Karpas-422 (cell line): ENCODE results near the gene SLC5A5. TPM values are rescaled to one million over a fixed set of nuclear protein-coding genes. Genes with fewer than 3 reads are reported as not detected.

Experiments used
- DNase-seq: peaks from one replicate; pipeline ENCODE4 v3.0.0-alpha.2; 2015
- H2AFZ ChIP-seq: fragments of 200-600 bp; sonication (generic); 2 replicates; pipeline ENCODE4 v1.6.1; 2014; ENCODE audit warnings: antibody characterized with exemption, low read length, mixed read lengths
- H3K27ac ChIP-seq: fragments of 200-600 bp; sonication (generic); 2 replicates; pipeline ENCODE4 v1.5.1; 2014; ENCODE audit warnings: mild to moderate bottlenecking, low read length, moderate library complexity
- H3K27me3 ChIP-seq: fragments of 200-600 bp; sonication (generic); 2 replicates; pipeline ENCODE4 v1.6.1; 2014; ENCODE audit warnings: low read length, mixed read lengths
- H3K36me3 ChIP-seq: fragments of 200-600 bp; sonication (generic); 2 replicates; pipeline ENCODE4 v1.6.1; 2014; ENCODE audit warnings: low read length, mixed read lengths; ENCODE audit not compliant: insufficient read depth
- H3K4me1 ChIP-seq: fragments of 200-600 bp; sonication (generic); 2 replicates; pipeline ENCODE4 v1.6.1; 2014; ENCODE audit warnings: mild to moderate bottlenecking, low read length, mixed read lengths
- H3K4me2 ChIP-seq: fragments of 200-600 bp; sonication (generic); 2 replicates; pipeline ENCODE4 v1.6.1; 2014; ENCODE audit warnings: low read length, low read depth, mild to moderate bottlenecking; ENCODE audit not compliant: poor library complexity, severe bottlenecking
- H3K4me3 ChIP-seq: fragments of 200-600 bp; sonication (generic); 2 replicates; pipeline ENCODE4 v1.5.1; 2014; ENCODE audit warnings: mild to moderate bottlenecking, antibody characterized with exemption, low read length, mixed read lengths
- H3K79me2 ChIP-seq: fragments of 200-600 bp; sonication (generic); 2 replicates; pipeline ENCODE4 v1.6.1; 2014; ENCODE audit warnings: mild to moderate bottlenecking, low read length, mixed read lengths
- H3K9ac ChIP-seq: fragments of 200-600 bp; sonication (generic); 2 replicates; pipeline ENCODE4 v1.6.0; 2014; ENCODE audit warnings: low read length
- H3K9me2 ChIP-seq: fragments of 200-600 bp; sonication (generic), shearing (Covaris generic); replicated peaks from 2 replicates; pipeline ENCODE4 v1.6.0; 2014; ENCODE audit warnings: mild to moderate bottlenecking, low read length, moderate library complexity; ENCODE audit not compliant: insufficient read depth
- H3K9me3 ChIP-seq: fragments of 300-700, 200-600 bp; sonication (generic); 2 replicates; pipeline ENCODE4 v1.6.1; 2014; ENCODE audit warnings: low read length, mixed read lengths
- H4K20me1 ChIP-seq: fragments of 200-600 bp; sonication (generic); 2 replicates; pipeline ENCODE4 v1.6.1; 2014; ENCODE audit warnings: mild to moderate bottlenecking, antibody characterized with exemption, low read length, low read depth; ENCODE audit not compliant: insufficient read depth
- total RNA-seq: library from RNA; depleted of rRNA; stranded (reverse); fragments of >200 nt; shearing (Covaris generic); gene quantifications from 2 replicates; pipeline ENCODE4 v1.2.3, GENCODE V29; 2014; ENCODE audit warnings: low replicate concordance

SLC5A5 gene
- total RNA-seq, 1 experiment from 2014 or later: not detected

DNA sequence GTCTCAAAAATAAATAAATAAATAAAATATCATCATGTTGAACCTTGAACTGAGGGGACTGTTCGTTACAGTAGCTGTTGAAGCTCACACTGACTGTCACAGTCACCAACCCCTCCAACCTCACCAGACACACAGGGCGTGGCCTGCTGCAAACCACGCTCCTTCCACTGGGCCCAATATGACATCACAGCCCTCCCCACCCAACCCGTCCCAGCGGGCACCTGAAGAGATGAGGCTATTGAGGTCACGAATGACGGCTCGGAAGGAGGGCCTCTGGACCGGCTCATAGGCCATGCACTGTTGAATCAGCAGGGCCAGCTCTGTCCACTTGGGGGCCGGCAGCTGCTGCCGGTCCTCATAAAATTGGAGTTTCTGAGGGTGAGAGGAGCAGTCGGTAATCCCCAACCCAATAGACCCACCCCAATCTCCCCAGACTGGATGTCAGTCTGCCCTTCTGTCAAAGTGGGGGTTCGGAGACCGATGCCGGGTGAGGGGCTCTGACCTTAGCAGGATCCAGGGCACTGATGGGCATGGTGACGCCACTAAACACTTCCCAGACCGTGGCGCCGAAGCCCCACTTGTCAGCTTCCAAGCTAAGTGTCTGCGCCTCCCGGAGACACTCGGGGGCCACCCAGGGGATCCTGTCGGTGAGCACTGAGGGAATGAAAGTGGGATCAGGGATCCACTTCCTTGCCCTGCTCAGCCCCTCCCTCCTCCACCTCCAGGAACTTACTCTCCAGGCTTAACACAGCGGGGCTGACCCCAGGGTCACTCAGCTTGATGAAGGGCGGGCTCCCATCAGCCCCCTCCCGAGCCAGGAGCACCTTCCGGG, 37.2 kb upstream of the SLC5A5 start:
- no peak overlapping the region for H3K27ac ChIP-seq
- H2AFZ ChIP-seq: no peak overlapping the region

DNA sequence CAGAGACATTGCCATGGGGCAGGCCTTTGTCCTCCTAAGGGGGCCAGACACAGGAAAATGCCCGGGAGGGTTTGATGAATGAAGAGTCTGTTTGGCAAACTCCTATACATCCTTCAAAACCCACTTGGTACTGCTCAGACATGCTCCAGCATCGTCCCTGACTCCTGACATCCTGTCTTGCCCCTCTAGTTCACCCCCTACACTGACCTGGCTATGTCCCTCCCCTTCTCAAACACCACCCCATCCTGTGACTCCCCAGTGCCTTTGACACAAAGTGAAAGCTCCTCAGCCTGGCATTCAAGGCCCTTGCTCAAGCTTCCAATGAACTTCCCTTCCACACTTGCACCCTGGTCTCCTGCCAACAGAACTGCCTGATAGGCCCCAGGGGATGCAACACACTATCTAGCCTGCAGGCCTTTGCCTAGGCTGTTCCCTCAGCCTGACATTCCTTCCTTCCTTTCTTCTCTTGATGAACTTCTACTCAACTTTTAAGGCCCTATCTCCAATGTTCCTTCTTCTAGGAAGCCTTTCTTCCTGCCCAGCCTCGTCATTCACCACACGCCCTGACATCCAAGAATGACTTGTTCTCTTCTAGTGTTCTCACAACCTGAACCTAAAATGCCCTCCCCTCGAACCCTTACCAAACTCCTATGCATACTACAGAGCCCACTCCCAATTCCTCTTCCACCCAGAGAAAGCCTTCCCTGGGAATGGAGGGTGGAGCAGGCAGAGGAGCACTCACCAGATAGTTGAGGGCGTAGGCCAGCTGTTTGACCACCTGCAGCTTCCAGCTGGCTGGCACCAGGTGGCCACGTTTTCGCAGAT, 36.4 kb upstream of the SLC5A5 start:
- Histone ChIP-seq H2AFZ (no peak overlapping the region), H3K27me3 (no peaks in the 10 kb centered on the region), H3K36me3 (no peaks in the 10 kb centered on the region), H3K4me3 (no peak overlapping the region), H3K9me2 (no peaks in the 10 kb centered on the region), H3K4me1 (no peaks in the 10 kb centered on the region), H3K4me2 (no peak overlapping the region), H3K9me3 (no peaks in the 10 kb centered on the region), H3K9ac (no peak overlapping the region), H4K20me1 (no peaks in the 10 kb centered on the region), H3K27ac (no peak overlapping the region), H3K79me2 (no peaks in the 10 kb centered on the region)
- DNase-seq: no peak

More for the DNA sequence above, 37.2 kb upstream of the SLC5A5 start:
- Histone ChIP-seq H3K9ac (no peak overlapping the region), H3K4me1 (no peaks in the 10 kb centered on the region), H3K27me3 (no peaks in the 10 kb centered on the region), H3K36me3 (no peaks in the 10 kb centered on the region), H3K4me3 (no peak overlapping the region), H3K4me2 (no peak overlapping the region), H4K20me1 (no peaks in the 10 kb centered on the region), H3K79me2 (no peaks in the 10 kb centered on the region), H3K9me3 (no peaks in the 10 kb centered on the region), H3K9me2 (no peaks in the 10 kb centered on the region)
- no peak for DNase-seq

- H3K36me3 ChIP-seq: no peaks in the 10 kb centered on the region
Observed at GRCh38 chr19:17836530-17836929, 35.2 kb upstream of the SLC5A5 start.

DNA sequence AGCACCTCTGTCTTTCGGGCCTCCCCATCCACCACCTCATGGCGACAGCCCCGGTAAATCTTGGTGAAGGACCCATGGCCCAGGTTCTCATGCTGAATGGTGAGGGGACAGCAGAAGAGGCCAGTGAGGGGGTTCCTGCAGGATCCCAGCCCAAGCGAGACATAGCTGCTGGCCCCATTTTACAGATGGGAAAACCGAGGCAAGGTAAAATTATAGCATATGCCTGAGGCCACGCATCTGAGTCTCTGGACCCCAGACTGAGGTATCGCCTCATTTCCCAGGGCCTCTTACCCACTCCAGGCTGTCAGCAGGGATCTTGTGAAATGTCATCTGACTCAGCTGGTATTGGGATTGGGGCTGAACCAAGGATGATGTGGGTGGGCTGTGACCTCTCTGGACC, 33.8 kb upstream of the SLC5A5 start:
- Histone ChIP-seq H3K36me3 (no peaks in the 10 kb centered on the region), H4K20me1 (no peaks in the 10 kb centered on the region), H3K27me3 (no peaks in the 10 kb centered on the region), H3K27ac (no peak overlapping the region), H3K4me3 (no peak overlapping the region), H3K4me1 (no peaks in the 10 kb centered on the region), H2AFZ (no peak overlapping the region), H3K9ac (no peak overlapping the region), H3K79me2 (no peaks in the 10 kb centered on the region), H3K9me3 (no peaks in the 10 kb centered on the region), H3K4me2 (no peak overlapping the region), H3K9me2 (no peaks in the 10 kb centered on the region)
- DNase-seq: no peak

More at GRCh38 chr19:17836530-17836929, 35.2 kb upstream of the SLC5A5 start:
- Histone ChIP-seq H3K4me1 (no peaks in the 10 kb centered on the region), H3K27me3 (no peaks in the 10 kb centered on the region), H3K9ac (no peak overlapping the region), H4K20me1 (no peaks in the 10 kb centered on the region), H3K9me2 (no peaks in the 10 kb centered on the region), H3K9me3 (no peaks in the 10 kb centered on the region), H3K27ac (no peak overlapping the region), H3K4me2 (no peak overlapping the region), H2AFZ (no peak overlapping the region), H3K79me2 (no peaks in the 10 kb centered on the region), H3K4me3 (no peak overlapping the region)
- no peak for DNase-seq

- no peaks in the 10 kb centered on the region for H3K79me2 ChIP-seq
- H4K20me1 ChIP-seq: no peaks in the 10 kb centered on the region
- no peaks in the 10 kb centered on the region for H3K36me3 ChIP-seq
- no peak overlapping the region for H3K9ac ChIP-seq
- H2AFZ ChIP-seq: no peak overlapping the region
- H3K4me3 ChIP-seq: no peak overlapping the region
- DNase-seq: no peak
- no peaks in the 10 kb centered on the region for H3K9me3 ChIP-seq
- no peaks in the 10 kb centered on the region for H3K9me2 ChIP-seq
- H3K27me3 ChIP-seq: no peaks in the 10 kb centered on the region
- no peaks in the 10 kb centered on the region for H3K4me1 ChIP-seq
- no peak overlapping the region for H3K4me2 ChIP-seq
- no peak overlapping the region for H3K27ac ChIP-seq
Observed at GRCh38 chr19:17840019-17840418, 31.7 kb upstream of the SLC5A5 start.

DNA sequence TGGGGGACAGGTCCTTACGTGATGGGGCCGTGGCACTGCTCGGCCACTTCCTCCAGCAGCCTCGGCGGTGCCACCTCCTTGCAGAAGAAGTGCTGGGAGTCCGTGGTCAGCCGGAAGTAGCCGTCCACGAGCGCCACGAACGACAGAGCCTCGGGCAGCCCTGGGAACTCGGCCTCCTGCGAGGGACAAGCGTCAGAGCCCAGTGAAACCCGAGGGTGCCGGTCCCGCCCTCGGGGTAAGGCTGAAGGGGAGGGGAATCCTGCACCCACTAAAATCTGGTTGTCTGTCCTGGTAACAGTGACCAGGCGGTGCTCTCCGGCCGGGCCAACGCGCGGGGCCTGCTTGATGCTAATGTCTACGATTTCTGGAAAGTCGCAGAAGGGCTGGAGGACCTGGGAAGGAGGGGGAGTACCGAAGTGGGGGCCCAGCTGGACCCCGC, 30.4 kb upstream of the SLC5A5 start:
- no peak overlapping the region for H2AFZ ChIP-seq
- H3K9me2 ChIP-seq: no peaks in the 10 kb centered on the region
- no peaks in the 10 kb centered on the region for H4K20me1 ChIP-seq
- H3K79me2 ChIP-seq: no peaks in the 10 kb centered on the region
- no peak overlapping the region for H3K9ac ChIP-seq
- no peaks in the 10 kb centered on the region for H3K36me3 ChIP-seq
- no peak overlapping the region for H3K4me3 ChIP-seq
- H3K27ac ChIP-seq: no peak overlapping the region
- H3K27me3 ChIP-seq: no peaks in the 10 kb centered on the region
- H3K4me2 ChIP-seq: no peak overlapping the region
- H3K4me1 ChIP-seq: no peaks in the 10 kb centered on the region
- no peak for DNase-seq
- H3K9me3 ChIP-seq: no peaks in the 10 kb centered on the region

GRCh38 chr19:17841810-17842662, 29.7 kb upstream of the SLC5A5 start:
- H3K27ac ChIP-seq: no peak overlapping the region
- no peaks in the 10 kb centered on the region for H3K9me3 ChIP-seq
- H3K4me2 ChIP-seq: no peak overlapping the region

More at GRCh38 chr19:17841810-17842662, 29.7 kb upstream of the SLC5A5 start:
- H3K9me2 ChIP-seq: no peaks in the 10 kb centered on the region
- no peaks in the 10 kb centered on the region for H3K4me1 ChIP-seq
- H3K27me3 ChIP-seq: no peaks in the 10 kb centered on the region
- H3K4me3 ChIP-seq: no peak overlapping the region
- H4K20me1 ChIP-seq: no peaks in the 10 kb centered on the region
- no peak overlapping the region for H3K9ac ChIP-seq
- H3K36me3 ChIP-seq: no peaks in the 10 kb centered on the region
- no peaks in the 10 kb centered on the region for H3K79me2 ChIP-seq
- no peak overlapping the region for H2AFZ ChIP-seq
- peak; percentile 79 for DNase-seq
